HCT116 (cell line): ENCODE results near the gene PEX11B.

Source experiments
- CTCF ChIP-seq, 3 experiments: fragments of 200-600 bp in 1 of 3; sonication (generic) in 1 of 3; IDR thresholded peaks in 2 of 3; conservative IDR thresholded peaks in 1 of 3; 2 replicates each; pipeline ENCODE4 v1.5.1; 2012 to 2017; ENCODE audit warnings: low read depth in 2 of 3, low read length in 2 of 3, antibody characterized with exemption in 1 of 3, borderline replicate concordance in 1 of 3, control low read depth in 1 of 3, mild to moderate bottlenecking in 1 of 3, mixed read lengths in 1 of 3, mixed run types in 1 of 3, moderate library complexity in 1 of 3; ENCODE audit not compliant: insufficient read depth in 1 of 3
- ELF1 ChIP-seq: IDR thresholded peaks from 2 replicates; pipeline ENCODE4 v1.6.1; 2012; ENCODE audit warnings: low read depth, borderline replicate concordance
- POLR2AphosphoS5 ChIP-seq: IDR thresholded peaks from 2 replicates; pipeline ENCODE4 v1.6.1; 2011; ENCODE audit warnings: mild to moderate bottlenecking, low read depth, low read length, moderate library complexity
- TF ChIP-seq, protein P1 (sequence below): IDR thresholded peaks from 2 replicates; pipeline ENCODE4 v1.6.1; 2012

DNA sequence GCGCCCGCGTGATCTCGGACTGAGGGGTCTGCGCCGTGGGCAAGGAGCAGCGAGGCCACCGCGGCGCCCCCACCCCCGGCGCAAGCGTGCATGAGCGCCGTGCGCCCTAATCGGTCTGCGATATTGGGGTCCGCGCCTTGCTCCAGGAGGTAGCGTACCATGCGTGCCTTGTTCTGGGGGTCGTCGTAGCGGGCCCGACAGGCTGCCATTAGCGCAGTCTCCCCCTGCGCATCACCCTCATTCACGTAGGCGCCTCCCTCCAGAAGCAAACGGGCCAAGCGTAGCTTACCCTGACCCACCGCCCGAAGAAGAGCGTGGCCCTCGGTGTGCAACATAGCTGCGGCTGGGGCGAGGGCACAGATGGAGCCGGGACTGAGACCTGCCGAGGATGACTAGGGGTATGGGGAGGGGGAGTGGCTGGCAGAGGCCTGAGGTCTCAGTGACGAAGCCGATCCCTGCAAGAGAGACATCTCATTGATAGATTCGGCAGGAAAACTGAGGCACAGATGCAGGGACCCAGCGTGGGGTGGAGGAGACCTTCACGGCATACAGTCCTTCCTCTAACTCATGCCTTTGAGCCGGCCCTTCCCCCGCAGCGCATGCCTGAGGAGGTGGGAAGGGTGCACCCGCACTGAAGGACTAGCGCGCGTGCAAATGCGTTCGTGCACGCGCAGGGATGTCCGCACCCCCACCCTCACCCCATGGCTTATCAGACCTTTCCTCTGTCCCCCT is 43.1 kb upstream of the PEX11B start:
- TF ChIP-seq CTCF (IDR thresholded peaks at IDR 0.05 in 2 of 3, conservative IDR thresholded peaks at IDR 0.05 in 1 of 3; ENCODE audit: borderline replicate concordance in 1 of 3, insufficient read depth in 1 of 3, low read depth in 2 of 3, low read length in 2 of 3) (no peak), POLR2AphosphoS5 (no peak), ELF1 (no peak)
- TF ChIP-seq, protein P1, sequence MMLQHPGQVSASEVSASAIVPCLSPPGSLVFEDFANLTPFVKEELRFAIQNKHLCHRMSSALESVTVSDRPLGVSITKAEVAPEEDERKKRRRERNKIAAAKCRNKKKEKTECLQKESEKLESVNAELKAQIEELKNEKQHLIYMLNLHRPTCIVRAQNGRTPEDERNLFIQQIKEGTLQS = no peak
